Heart right ventricle (tissue), 16 donors: ENCODE measurements around the gene ISCU. TPM values are rescaled to one million over a fixed set of nuclear protein-coding genes. Genes with fewer than 3 reads are reported as not detected.

Experiments used
- ATAC-seq, 8 donors: fragments of 200-7000 bp; cut with Tn5 transposase; one replicate each; pipeline ENCODE4 v1.9.1; 2020; ENCODE audit warnings: mild to moderate bottlenecking in 8 of 8, moderate library complexity in 8 of 8, moderate number of reproducible peaks in 1 of 8
- DNase-seq, 2 donors: peaks; one replicate each; pipeline ENCODE4 v3.0.0-alpha.2; 2020
- H3K27ac ChIP-seq, 10 donors: fragments of 200-600 bp; sonication (generic) in 2 of 10; one replicate each; pipeline versions ENCODE4 v1.5.0 to v1.8.0; 2020 to 2022; ENCODE audit warnings: mild to moderate bottlenecking in 3 of 10
- H3K27me3 ChIP-seq, 7 donors: fragments of 200-600 bp; one replicate each; pipeline ENCODE4 v1.8.0; 2021 to 2022; ENCODE audit warnings: mild to moderate bottlenecking in 2 of 7
- H3K36me3 ChIP-seq, 9 donors: fragments of 200-600 bp; sonication (generic) in 1 of 9; one replicate each; pipeline versions ENCODE4 v1.5.0 to v1.8.0; 2020 to 2022; ENCODE audit warnings: mild to moderate bottlenecking in 2 of 9
- H3K4me1 ChIP-seq, 9 donors: fragments of 200-600 bp; sonication (generic) in 1 of 9; one replicate each; pipeline versions ENCODE4 v1.5.0 to v1.8.0; 2020 to 2022; ENCODE audit warnings: mild to moderate bottlenecking in 4 of 9
- H3K4me3 ChIP-seq, 10 donors: fragments of 200-600 bp; sonication (generic) in 2 of 10; one replicate each; pipeline versions ENCODE4 v1.5.0 to v1.8.0; 2020 to 2022; ENCODE audit warnings: mild to moderate bottlenecking in 7 of 10, moderate library complexity in 2 of 10
- H3K9me3 ChIP-seq, 11 donors: fragments of 200-600 bp in 10 of 11; sonication (generic) in 2 of 11; one replicate each; pipeline versions ENCODE4 v1.5.0 to v1.8.0; 2013 to 2022; ENCODE audit warnings: mild to moderate bottlenecking in 2 of 11, control low read depth in 1 of 11, moderate library complexity in 1 of 11
- WGBS, 2 donors: extraction: QIAGEN DNeasy Blood & Tissue Kit; methylation state at CpG; one replicate each; pipeline ENCODE4 v1.1.7; 2013; ENCODE audit warnings: inconsistent platforms in 1 of 2; 5-methylcytosine and 5-hydroxymethylcytosine counted together
- intact Hi-C, 10 donors: fragments of 100-400 bp; cut with DNase I; formaldehyde crosslinking; loops; one replicate each; pipeline versions ENCODE4 v1.11.1 to v1.14.2; 2022
- polyA plus RNA-seq, 2 donors: library from polyadenylated mRNA; stranded (reverse); fragments of 200-250 nt; gene quantifications; one replicate each; pipeline ENCODE4 v1.2.3, GENCODE V29; 2013
- total RNA-seq, 10 donors: library from RNA; stranded (reverse); fragmentation: NEBNext Ultra II Directional in 3 of 10; extraction: Animal tissue kit (Norgen Biotek cat#: 25700) in 3 of 10; gene quantifications; one replicate each; pipeline versions ENCODE4 v1.2.1 to v1.2.4, GENCODE V29; 2021 to 2023
- TF ChIP-seq, protein P1 (sequence below), 9 donors: fragments of 200-600 bp; sonication (generic) in 2 of 9; IDR thresholded peaks; one replicate each; pipeline versions ENCODE4 v1.5.0 to v1.8.0; 2021 to 2022; ENCODE audit warnings: antibody characterized with exemption in 9 of 9, mild to moderate bottlenecking in 5 of 9, moderate library complexity in 1 of 9
- donor health status: Arrhythmogenic right ventricular cardiomyopathy.
- donor health status: ischemic (EF 13 %, LVEDD 7.1; RV severe dilation, severe dysfunction).
- donor health status: healthy with polysubstance abuse.
- donor health status: DM: no; HTN: yes; CAD: no.
- donor health status: DM: no; HTN: no; CAD: no.
- donor health status: ischemic (EF 25% LVEDD 6.9; RV normal size, moderate dysfunction).
- donor health status: ischemic (EF 25% LVEDD 5.7; RV mildly dilated, moderate dysfunction).
- donor health status: healthy.
- donor health status: DM: yes; HTN: yes; CAD: no.
- donor health status: Ischemic cardiomyopathy.
- donor health status: ischemic (EF 35%, LVEDD 5.7; RV mildly dilated, moderate dysfunction).
- donor health status: nonischemic (EF 11% LVEDD 7.7; RV severe dilation, severe dysfunction).
- donor health status: DM: yes; HTN: yes; CAD: no.
- donor health status: PGD.
- donor health status: ischemic (EF 29% LVEDD 5.4; RV normal size, mild dysfunction).
- donor health status: nonischemic (EF 23%, LVEDD 6.1; RV moderate dilation, normal function).

The ISCU gene
- total and polyA plus RNA-seq, 12 donors = 164 to 630 (median 516) TPM

DNA sequence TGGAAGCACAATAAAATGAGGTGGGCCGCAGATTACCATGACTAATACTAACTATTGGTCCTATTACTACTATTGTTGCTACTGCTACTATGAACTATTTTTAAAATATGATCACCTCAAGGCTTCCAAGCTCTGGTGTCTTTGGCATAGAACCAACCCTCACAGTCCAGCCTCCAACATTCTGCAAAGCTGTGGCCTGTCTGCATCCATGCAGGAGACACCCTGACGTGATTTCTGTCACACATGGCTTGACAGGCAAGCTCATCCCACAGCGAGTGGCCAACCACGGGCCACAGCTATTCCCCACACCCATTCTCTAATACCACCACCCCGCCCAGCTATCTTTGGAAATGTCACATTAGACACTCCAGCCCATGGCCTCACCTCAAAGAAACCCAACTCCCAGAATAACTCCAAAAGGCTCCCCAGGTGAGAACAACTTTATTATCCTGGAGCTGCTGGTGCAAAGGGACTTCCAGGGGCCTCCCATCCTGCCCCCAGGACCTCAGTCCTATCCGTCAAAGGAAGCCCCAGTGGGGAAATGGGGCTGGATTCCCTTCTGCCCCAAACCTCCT lies 14.4 kb downstream of the ISCU start:
- WGBS, 2 donors = 52 to 58% methylated on average over 6 of the region's 6 CpGs
- no peak overlapping the region for H3K27ac ChIP-seq
- no peak for DNase-seq
- ATAC-seq = peak in 6 of 8 donors; percentile 15 to 67 (median 46)
- H3K4me1 ChIP-seq = peaks cover 0 to 29% (median 6%) of the 10 kb centered on the region in 9 donors
- no peaks in the 10 kb centered on the region for H3K27me3 ChIP-seq
- intact Hi-C loops = loop anchor here in 2 of 10 donors (10.0 kb wide), 2 partner anchors 228 to 238 kb away; no protein-coding TSS in a partner anchor
- H3K4me3 ChIP-seq = no peak overlapping the region
- no peaks in the 10 kb centered on the region for H3K36me3 ChIP-seq
- TF ChIP-seq, protein P1, sequence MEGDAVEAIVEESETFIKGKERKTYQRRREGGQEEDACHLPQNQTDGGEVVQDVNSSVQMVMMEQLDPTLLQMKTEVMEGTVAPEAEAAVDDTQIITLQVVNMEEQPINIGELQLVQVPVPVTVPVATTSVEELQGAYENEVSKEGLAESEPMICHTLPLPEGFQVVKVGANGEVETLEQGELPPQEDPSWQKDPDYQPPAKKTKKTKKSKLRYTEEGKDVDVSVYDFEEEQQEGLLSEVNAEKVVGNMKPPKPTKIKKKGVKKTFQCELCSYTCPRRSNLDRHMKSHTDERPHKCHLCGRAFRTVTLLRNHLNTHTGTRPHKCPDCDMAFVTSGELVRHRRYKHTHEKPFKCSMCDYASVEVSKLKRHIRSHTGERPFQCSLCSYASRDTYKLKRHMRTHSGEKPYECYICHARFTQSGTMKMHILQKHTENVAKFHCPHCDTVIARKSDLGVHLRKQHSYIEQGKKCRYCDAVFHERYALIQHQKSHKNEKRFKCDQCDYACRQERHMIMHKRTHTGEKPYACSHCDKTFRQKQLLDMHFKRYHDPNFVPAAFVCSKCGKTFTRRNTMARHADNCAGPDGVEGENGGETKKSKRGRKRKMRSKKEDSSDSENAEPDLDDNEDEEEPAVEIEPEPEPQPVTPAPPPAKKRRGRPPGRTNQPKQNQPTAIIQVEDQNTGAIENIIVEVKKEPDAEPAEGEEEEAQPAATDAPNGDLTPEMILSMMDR (IDR thresholded peaks at IDR 0.05) = no peak
- H3K9me3 ChIP-seq = no peaks in the 10 kb centered on the region

DNA sequence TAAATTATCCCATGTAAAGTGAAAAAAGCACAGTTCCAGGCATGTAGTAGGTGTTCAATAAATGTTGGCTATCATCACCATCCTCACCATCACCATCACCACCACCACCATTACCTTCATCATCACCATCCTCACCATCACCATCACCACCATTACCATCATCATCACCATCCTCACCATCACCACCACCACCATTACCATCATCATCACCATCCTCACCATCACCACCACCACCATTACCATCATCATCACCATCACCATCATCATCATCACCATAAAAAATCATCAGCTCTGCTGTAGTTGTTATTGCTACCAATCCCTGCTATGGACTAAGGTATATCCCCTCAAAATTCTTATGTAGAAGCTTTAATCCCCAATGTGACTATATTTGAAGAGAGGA lies 15.1 kb downstream of the ISCU start:
- H3K27ac ChIP-seq = no peak overlapping the region
- no peaks in the 10 kb centered on the region for H3K9me3 ChIP-seq
- intact Hi-C loops = loop anchor here in 2 of 10 donors (10.0 kb wide), 2 partner anchors 227 to 237 kb away; no protein-coding TSS in a partner anchor
- H3K36me3 ChIP-seq = no peaks in the 10 kb centered on the region
- H3K4me3 ChIP-seq = no peak overlapping the region
- TF ChIP-seq, protein P1 (IDR thresholded peaks at IDR 0.05) = no peak
- peaks cover 0 to 29% (median 6%) of the 10 kb centered on the region in 9 donors for H3K4me1 ChIP-seq
- DNase-seq (no peak), ATAC-seq (no peak)
- no peaks in the 10 kb centered on the region for H3K27me3 ChIP-seq

DNA sequence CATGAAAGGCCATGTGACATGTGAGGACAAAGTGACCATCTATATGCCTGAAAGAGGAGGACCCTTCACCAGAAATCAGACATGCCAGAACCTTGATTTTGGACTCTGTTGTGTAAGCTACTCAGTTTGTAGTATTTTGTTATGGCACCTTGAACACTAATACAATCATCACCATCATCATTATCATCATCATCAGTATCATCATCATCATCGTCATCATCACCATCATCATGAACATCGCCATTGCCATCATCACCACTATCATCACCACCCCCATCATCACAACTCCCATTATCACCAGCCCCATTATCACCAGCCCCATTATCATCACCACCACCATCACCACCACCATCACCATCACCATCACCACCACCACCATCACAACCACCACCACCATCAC lies 15.9 kb downstream of the ISCU start:
- intact Hi-C loops = loop anchor here in 2 of 10 donors (10.0 kb wide), 2 partner anchors 227 to 237 kb away; no protein-coding TSS in a partner anchor
- TF ChIP-seq, protein P1 (IDR thresholded peaks at IDR 0.05) = no peak
- H3K36me3 ChIP-seq = no peaks in the 10 kb centered on the region
- H3K4me1 ChIP-seq = peaks cover 0 to 29% (median 6%) of the 10 kb centered on the region in 9 donors
- no peak for DNase-seq
- H3K4me3 ChIP-seq = no peak overlapping the region
- ATAC-seq = no peak
- no peak overlapping the region for H3K27ac ChIP-seq
- no peaks in the 10 kb centered on the region for H3K27me3 ChIP-seq
- no peaks in the 10 kb centered on the region for H3K9me3 ChIP-seq
- 66 to 98% methylated on average over 2 of the region's 2 CpGs for WGBS, 2 donors

DNA sequence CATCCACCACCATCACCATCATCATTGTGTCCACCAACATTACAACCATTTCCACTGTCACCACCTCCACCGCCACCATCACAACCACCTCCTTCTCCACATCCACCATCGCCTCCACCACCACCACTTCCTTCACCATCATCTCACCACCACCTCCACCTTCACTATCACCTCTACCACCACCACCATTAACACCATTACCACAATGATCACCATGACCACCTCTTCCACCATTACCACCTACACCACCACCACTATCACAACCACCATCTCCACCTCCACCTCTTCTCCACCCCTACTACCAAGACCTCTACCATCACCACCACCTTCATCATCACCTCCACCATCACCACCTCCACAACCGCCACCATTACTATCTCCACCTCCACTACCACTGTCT lies 16.4 kb downstream of the ISCU start:
- intact Hi-C loops = loop anchor here in 2 of 10 donors (10.0 kb wide), 2 partner anchors 226 to 236 kb away; no protein-coding TSS in a partner anchor

More for the DNA sequence above, 16.4 kb downstream of the ISCU start:
- no peak overlapping the region for H3K27ac ChIP-seq
- no peaks in the 10 kb centered on the region for H3K36me3 ChIP-seq
- H3K9me3 ChIP-seq = no peaks in the 10 kb centered on the region
- no peak overlapping the region for H3K4me3 ChIP-seq
- H3K27me3 ChIP-seq = no peaks in the 10 kb centered on the region
- no peak for ATAC-seq
- 100% methylated on average over 3 of the region's 3 CpGs for WGBS, 2 donors
- DNase-seq = no peak
- TF ChIP-seq, protein P1 (IDR thresholded peaks at IDR 0.05) = no peak
- peaks cover 0 to 29% (median 6%) of the 10 kb centered on the region in 9 donors for H3K4me1 ChIP-seq
